Measurements from ENCODE around the gene PCDHGB3.
"Not testable (repeated sequence)": the region's sequence is repeated elsewhere in the genome, so short reads cannot be mapped to it uniquely, and the experiment has no call there.

PCDHGB3 gene

DNA sequence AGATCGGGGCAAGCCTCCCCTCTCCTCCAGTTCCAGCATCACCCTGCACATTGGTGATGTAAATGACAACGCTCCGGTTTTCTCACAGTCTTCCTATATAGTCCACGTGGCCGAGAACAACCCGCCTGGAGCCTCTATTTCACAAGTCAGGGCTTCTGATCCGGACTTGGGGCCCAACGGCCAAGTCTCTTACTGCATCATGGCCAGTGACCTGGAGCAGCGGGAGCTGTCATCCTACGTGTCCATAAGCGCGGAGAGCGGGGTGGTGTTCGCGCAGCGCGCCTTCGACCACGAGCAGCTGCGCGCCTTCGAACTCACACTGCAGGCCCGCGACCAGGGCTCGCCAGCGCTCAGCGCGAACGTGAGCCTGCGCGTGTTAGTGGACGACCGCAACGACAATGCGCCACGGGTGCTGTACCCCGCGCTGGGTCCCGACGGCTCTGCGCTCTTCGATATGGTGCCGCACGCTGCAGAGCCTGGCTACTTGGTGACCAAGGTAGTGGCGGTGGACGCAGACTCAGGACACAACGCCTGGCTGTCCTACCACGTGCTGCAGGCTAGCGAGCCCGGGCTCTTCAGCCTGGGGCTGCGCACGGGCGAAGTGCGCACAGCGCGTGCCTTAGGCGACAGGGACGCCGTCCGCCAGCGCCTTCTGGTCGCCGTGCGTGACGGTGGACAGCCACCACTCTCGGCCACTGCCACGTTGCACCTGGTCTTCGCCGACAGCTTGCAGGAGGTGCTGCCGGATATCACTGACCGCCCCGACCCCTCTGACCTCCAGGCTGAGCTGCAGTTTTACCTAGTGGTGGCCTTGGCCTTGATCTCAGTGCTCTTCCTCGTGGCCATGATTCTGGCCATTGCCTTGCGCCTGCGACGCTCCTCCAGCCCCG lies 19.4 kb downstream of the PCDHGB3 start:
- H3K4me1 ChIP-seq (ENCODE audit: control insufficient read depth in 5 of 5, insufficient read depth in 5 of 5, low read length in 5 of 5), result no peaks in the 10 kb centered on the region
- no peak overlapping the region for H3K9ac ChIP-seq (ENCODE audit: low read length in 5 of 5)
- H3K4me3 ChIP-seq (ENCODE audit: low read depth in 1 of 5, low read length in 5 of 5), result peak overlapping the region; percentile 41 to 52 (median 50)
- no peaks in the 10 kb centered on the region for H3K36me3 ChIP-seq (ENCODE audit: control insufficient read depth in 5 of 5, insufficient read depth in 5 of 5, low read length in 5 of 5)
- H3K27ac ChIP-seq (ENCODE audit: low read depth, low read length), result no peak overlapping the region
- peaks cover 0 to 13% (median 0%) of the 10 kb centered on the region in 5 donors for H3K27me3 ChIP-seq (ENCODE audit: control insufficient read depth in 5 of 5, insufficient read depth in 4 of 5, low read length in 5 of 5)
- peaks cover 32 to 88% (median 71%) of the 10 kb centered on the region in 5 donors for H3K9me3 ChIP-seq (ENCODE audit: control insufficient read depth in 5 of 5, low read length in 5 of 5)

DNA sequence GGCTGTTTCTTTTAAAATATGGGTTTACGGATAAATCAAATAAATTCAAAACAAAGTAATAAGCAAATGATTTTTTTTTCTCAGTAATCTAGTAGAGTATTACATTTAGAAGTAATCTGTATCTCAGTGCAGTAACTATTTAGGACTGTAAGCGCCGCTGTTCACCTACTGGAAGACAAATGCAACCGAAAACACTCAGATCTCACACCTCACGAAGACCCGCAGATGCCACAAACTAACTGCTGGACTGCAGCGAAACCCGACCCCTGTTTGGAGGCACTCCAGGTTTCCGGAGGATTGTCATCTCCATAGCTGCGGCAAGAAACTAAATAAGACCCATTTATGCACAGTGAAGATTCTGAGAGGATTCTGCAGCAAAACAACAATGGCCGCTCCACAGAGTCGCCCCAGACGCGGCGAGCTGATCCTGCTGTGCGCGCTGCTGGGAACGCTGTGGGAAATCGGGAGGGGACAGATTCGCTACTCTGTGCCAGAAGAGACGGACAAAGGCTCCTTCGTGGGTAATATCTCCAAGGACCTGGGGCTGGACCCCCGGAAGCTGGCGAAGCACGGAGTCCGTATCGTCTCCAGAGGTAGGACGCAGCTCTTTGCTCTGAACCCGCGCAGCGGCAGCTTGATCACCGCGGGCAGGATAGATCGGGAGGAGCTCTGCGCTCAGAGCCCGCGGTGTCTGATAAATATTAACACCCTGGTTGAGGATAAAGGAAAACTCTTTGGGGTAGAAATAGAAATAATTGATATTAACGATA lies 22.6 kb downstream of the PCDHGB3 start, which contains the start of gene PCDHGA8:
PCDHGA8 (plus strand) TSS at position 205 of the 770 bp plus-strand sequence; CDS start at position 386, 181 bp downstream.
- Histone ChIP-seq H3K27me3 (ENCODE audit: control insufficient read depth in 5 of 5, insufficient read depth in 4 of 5, low read length in 5 of 5) (peaks cover 0 to 10% (median 4%) of the 10 kb centered on the region in 5 donors), H3K4me3 (ENCODE audit: low read depth in 1 of 5, low read length in 5 of 5) (peak within 1 kb of the TSS in 4 of 5 donors; percentile 17 to 52 (median 22)), H3K4me1 (ENCODE audit: control insufficient read depth in 5 of 5, insufficient read depth in 5 of 5, low read length in 5 of 5) (no peaks in the 10 kb centered on the region), H3K9me3 (ENCODE audit: control insufficient read depth in 5 of 5, low read length in 5 of 5) (peaks cover 32 to 75% (median 57%) of the 10 kb centered on the region in 5 donors), H3K9ac (ENCODE audit: low read length in 5 of 5) (no peak within 1 kb of the TSS), H3K27ac (ENCODE audit: low read depth, low read length) (no peak within 1 kb of the TSS), H3K36me3 (ENCODE audit: control insufficient read depth in 5 of 5, insufficient read depth in 5 of 5, low read length in 5 of 5) (no peaks in the 10 kb centered on the region)

DNA sequence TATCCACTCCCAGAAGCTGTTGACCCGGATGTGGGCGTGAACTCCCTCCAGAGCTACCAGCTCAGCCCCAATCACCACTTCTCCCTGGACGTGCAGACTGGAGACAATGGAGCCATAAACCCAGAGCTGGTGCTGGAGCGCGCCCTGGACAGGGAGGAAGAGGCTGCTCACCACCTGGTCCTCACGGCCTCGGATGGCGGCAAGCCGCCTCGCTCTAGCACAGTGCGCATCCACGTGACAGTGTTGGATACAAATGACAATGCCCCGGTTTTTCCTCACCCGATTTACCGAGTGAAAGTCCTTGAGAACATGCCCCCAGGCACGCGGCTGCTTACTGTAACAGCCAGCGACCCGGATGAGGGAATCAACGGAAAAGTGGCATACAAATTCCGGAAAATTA lies 23.2 kb downstream of the PCDHGB3 start:
- H3K27ac ChIP-seq (ENCODE audit: low read depth, low read length), result no peak overlapping the region
- no peak overlapping the region for H3K9ac ChIP-seq (ENCODE audit: low read length in 5 of 5)
- no peaks in the 10 kb centered on the region for H3K4me1 ChIP-seq (ENCODE audit: control insufficient read depth in 5 of 5, insufficient read depth in 5 of 5, low read length in 5 of 5)
- no peaks in the 10 kb centered on the region for H3K36me3 ChIP-seq (ENCODE audit: control insufficient read depth in 5 of 5, insufficient read depth in 5 of 5, low read length in 5 of 5)
- peaks cover 0 to 10% (median 4%) of the 10 kb centered on the region in 5 donors for H3K27me3 ChIP-seq (ENCODE audit: control insufficient read depth in 5 of 5, insufficient read depth in 4 of 5, low read length in 5 of 5)
- H3K9me3 ChIP-seq (ENCODE audit: control insufficient read depth in 5 of 5, low read length in 5 of 5), result peaks cover 30 to 75% (median 55%) of the 10 kb centered on the region in 5 donors
- H3K4me3 ChIP-seq (ENCODE audit: low read depth in 1 of 5, low read length in 5 of 5), result peak overlapping the region in 4 of 5 donors; percentile 17 to 52 (median 20)

DNA sequence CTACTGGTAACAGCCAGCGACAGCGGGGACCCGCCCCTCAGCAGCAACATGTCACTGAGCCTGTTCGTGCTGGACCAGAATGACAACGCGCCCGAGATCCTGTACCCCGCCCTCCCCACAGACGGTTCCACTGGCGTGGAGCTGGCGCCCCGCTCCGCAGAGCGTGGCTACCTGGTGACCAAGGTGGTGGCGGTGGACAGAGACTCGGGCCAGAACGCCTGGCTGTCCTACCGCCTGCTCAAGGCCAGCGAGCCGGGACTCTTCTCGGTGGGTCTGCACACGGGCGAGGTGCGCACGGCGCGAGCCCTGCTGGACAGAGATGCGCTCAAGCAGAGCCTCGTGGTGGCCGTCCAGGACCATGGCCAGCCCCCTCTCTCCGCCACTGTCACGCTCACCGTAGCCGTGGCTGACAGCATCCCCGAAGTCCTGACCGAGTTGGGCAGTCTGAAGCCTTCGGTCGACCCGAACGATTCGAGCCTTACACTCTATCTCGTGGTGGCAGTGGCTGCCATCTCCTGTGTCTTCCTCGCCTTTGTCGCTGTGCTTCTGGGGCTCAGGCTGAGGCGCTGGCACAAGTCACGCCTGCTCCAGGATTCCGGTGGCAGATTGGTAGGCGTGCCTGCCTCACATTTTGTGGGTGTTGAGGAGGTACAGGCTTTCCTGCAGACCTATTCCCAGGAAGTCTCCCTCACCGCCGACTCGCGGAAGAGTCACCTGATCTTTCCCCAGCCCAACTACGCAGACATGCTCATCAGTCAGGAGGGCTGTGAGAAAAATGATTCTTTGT lies 24.6 kb downstream of the PCDHGB3 start:
- H3K4me1 ChIP-seq (ENCODE audit: control insufficient read depth in 5 of 5, insufficient read depth in 5 of 5, low read length in 5 of 5); H3K36me3 ChIP-seq (ENCODE audit: control insufficient read depth in 5 of 5, insufficient read depth in 5 of 5, low read length in 5 of 5); H3K9ac ChIP-seq (ENCODE audit: low read length in 5 of 5); H3K27ac ChIP-seq (ENCODE audit: low read depth, low read length): not testable (repeated sequence)
- H3K4me3 ChIP-seq (ENCODE audit: low read depth in 1 of 5, low read length in 5 of 5), result peak overlapping the region in 3 of 5 donors; percentile 11 to 35 (median 28)
- H3K27me3 ChIP-seq (ENCODE audit: control insufficient read depth in 5 of 5, insufficient read depth in 4 of 5, low read length in 5 of 5), result peaks cover 0 to 14% (median 6%) of the 10 kb centered on the region in 5 donors
- H3K9me3 ChIP-seq (ENCODE audit: control insufficient read depth in 5 of 5, low read length in 5 of 5), result peaks cover 33 to 75% (median 54%) of the 10 kb centered on the region in 5 donors

DNA sequence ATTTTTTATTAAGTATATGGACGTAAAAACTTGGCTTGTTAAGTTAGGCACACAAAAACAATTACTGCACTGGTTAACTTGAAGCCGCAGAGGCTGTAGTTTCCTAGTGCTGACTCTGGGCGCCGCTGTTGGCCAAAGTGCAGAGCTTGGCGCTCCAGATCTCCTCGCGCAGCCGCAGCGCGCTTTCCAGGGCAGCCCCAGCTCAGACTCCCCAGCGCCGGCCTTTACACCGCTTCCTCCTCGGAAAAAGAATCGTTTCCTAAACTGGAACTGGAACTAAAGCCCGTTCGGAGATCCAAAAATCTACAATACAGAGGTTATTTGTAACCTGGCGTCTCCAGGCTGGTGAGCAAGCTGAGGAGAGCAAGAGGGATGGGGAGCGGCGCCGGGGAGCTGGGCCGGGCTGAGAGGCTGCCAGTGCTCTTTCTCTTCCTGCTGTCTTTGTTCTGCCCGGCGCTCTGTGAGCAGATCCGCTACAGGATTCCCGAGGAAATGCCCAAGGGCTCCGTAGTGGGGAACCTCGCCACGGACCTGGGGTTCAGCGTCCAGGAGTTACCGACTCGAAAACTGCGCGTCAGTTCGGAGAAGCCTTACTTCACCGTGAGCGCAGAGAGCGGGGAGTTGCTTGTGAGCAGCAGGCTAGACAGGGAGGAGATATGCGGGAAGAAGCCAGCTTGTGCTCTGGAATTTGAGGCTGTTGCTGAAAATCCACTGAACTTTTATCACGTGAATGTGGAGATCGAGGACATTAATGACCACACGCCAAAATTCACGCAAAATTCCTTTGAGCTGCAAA lies 27.9 kb downstream of the PCDHGB3 start, which contains the start of gene PCDHGB5:
PCDHGB5 (plus strand) TSS at position 192 of the 796 bp plus-strand sequence; CDS start at position 373, 181 bp downstream.
- H3K36me3 ChIP-seq (ENCODE audit: control insufficient read depth in 5 of 5, insufficient read depth in 5 of 5, low read length in 5 of 5); H3K27ac ChIP-seq (ENCODE audit: low read depth, low read length); H3K9ac ChIP-seq (ENCODE audit: low read length in 5 of 5): not testable (repeated sequence)
- Histone ChIP-seq H3K4me3 (ENCODE audit: low read depth in 1 of 5, low read length in 5 of 5) (peak within 1 kb of the TSS; percentile 40 to 60 (median 55)), H3K27me3 (ENCODE audit: control insufficient read depth in 5 of 5, insufficient read depth in 4 of 5, low read length in 5 of 5) (peaks cover 0 to 14% (median 6%) of the 10 kb centered on the region in 5 donors), H3K4me1 (ENCODE audit: control insufficient read depth in 5 of 5, insufficient read depth in 5 of 5, low read length in 5 of 5) (peaks cover 0 to 10% (median 2%) of the 10 kb centered on the region in 5 donors), H3K9me3 (ENCODE audit: control insufficient read depth in 5 of 5, low read length in 5 of 5) (peaks cover 26 to 70% (median 53%) of the 10 kb centered on the region in 5 donors)

DNA sequence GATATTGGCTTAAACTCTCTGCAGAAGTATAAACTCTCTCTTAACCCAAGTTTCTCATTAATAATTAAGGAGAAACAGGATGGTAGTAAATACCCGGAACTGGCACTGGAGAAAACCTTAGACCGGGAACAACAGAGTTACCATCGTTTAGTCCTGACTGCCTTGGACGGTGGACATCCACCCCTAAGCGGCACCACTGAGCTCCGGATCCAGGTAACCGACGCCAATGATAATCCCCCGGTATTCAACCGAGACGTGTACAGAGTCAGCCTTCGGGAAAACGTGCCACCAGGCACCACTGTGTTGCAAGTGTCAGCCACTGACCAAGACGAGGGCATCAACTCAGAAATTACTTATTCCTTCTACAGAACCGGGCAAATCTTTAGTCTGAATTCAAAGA lies 28.6 kb downstream of the PCDHGB3 start:
- Histone ChIP-seq H3K4me3 (ENCODE audit: low read depth in 1 of 5, low read length in 5 of 5) (peak overlapping the region; percentile 39 to 60 (median 45)), H3K9ac (ENCODE audit: low read length in 5 of 5) (no peak overlapping the region), H3K9me3 (ENCODE audit: control insufficient read depth in 5 of 5, low read length in 5 of 5) (peaks cover 27 to 70% (median 53%) of the 10 kb centered on the region in 5 donors), H3K36me3 (ENCODE audit: control insufficient read depth in 5 of 5, insufficient read depth in 5 of 5, low read length in 5 of 5) (no peaks in the 10 kb centered on the region), H3K27ac (ENCODE audit: low read depth, low read length) (no peak overlapping the region), H3K27me3 (ENCODE audit: control insufficient read depth in 5 of 5, insufficient read depth in 4 of 5, low read length in 5 of 5) (peaks cover 0 to 10% (median 5%) of the 10 kb centered on the region in 5 donors), H3K4me1 (ENCODE audit: control insufficient read depth in 5 of 5, insufficient read depth in 5 of 5, low read length in 5 of 5) (peaks cover 0 to 10% (median 6%) of the 10 kb centered on the region in 5 donors)

DNA sequence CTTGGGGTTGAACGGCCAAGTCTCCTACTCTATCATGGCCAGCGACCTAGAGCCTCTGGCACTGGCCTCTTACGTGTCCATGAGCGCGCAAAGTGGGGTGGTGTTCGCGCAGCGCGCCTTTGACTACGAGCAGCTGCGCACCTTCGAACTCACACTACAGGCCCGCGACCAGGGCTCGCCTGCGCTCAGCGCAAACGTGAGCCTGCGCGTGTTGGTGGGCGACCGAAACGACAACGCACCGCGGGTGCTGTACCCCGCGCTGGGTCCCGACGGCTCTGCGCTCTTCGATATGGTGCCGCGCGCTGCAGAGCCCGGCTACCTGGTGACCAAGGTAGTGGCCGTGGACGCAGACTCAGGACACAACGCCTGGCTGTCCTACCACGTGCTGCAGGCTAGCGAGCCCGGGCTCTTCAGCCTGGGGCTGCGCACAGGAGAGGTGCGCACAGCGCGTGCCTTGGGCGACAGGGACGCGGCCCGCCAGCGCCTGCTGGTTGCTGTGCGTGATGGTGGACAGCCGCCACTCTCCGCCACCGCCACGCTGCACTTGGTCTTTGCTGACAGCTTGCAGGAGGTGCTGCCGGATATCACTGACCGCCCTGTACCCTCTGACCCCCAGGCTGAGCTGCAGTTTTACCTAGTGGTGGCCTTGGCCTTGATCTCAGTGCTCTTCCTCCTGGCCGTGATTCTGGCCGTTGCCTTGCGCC lies 29.7 kb downstream of the PCDHGB3 start:
- Histone ChIP-seq H3K4me3 (ENCODE audit: low read depth in 1 of 5, low read length in 5 of 5) (peak overlapping the region in 4 of 5 donors; percentile 32 to 60 (median 42)), H3K27me3 (ENCODE audit: control insufficient read depth in 5 of 5, insufficient read depth in 4 of 5, low read length in 5 of 5) (peaks cover 0 to 7% (median 6%) of the 10 kb centered on the region in 5 donors), H3K9me3 (ENCODE audit: control insufficient read depth in 5 of 5, low read length in 5 of 5) (peaks cover 29 to 70% (median 54%) of the 10 kb centered on the region in 5 donors), H3K36me3 (ENCODE audit: control insufficient read depth in 5 of 5, insufficient read depth in 5 of 5, low read length in 5 of 5) (no peaks in the 10 kb centered on the region), H3K4me1 (ENCODE audit: control insufficient read depth in 5 of 5, insufficient read depth in 5 of 5, low read length in 5 of 5) (peaks cover 0 to 10% (median 6%) of the 10 kb centered on the region in 5 donors), H3K9ac (ENCODE audit: low read length in 5 of 5) (no peak overlapping the region), H3K27ac (ENCODE audit: low read depth, low read length) (no peak overlapping the region)

DNA sequence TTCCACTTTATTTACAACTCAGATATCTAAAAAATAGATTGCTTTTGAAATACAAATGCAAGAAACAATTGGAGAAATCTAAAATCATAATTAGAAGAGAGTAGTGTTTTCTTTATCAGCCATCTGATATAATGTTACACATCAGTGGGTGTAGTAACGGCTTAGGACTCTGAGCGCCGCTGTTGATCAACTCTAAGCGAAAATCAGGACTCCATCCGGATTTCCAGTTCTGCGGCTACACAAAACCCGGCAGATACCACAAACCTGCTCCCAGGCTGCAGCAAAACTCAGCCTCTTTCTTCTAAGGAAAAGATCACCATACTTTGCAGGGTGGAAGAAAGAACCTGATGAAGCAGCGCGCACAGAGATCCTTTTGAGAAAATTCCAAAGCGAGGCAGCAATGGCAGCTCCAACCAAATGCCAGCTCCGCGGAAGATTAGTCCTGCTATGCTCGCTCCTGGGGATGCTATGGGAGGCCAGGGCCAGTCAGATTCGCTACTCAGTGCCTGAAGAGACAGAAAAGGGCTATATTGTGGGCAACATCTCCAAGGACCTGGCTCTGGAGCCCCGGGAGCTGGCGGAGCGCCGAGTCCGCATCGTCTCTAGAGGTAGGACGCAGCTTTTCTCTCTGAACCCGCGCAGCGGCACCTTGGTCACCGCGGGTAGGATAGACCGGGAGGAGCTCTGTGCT lies 32.7 kb downstream of the PCDHGB3 start, which contains the start of gene PCDHGA9:
PCDHGA9 (plus strand) TSS at position 226 of the 691 bp plus-strand sequence; CDS start at position 401, 175 bp downstream.
- Histone ChIP-seq H3K4me1 (ENCODE audit: control insufficient read depth in 5 of 5, insufficient read depth in 5 of 5, low read length in 5 of 5) (peaks cover 0 to 10% (median 6%) of the 10 kb centered on the region in 5 donors), H3K9ac (ENCODE audit: low read length in 5 of 5) (no peak within 1 kb of the TSS), H3K36me3 (ENCODE audit: control insufficient read depth in 5 of 5, insufficient read depth in 5 of 5, low read length in 5 of 5) (no peaks in the 10 kb centered on the region), H3K4me3 (ENCODE audit: low read depth in 1 of 5, low read length in 5 of 5) (peak within 1 kb of the TSS; percentile 54 to 68 (median 62)), H3K27me3 (ENCODE audit: control insufficient read depth in 5 of 5, insufficient read depth in 4 of 5, low read length in 5 of 5) (peaks cover 0 to 7% (median 3%) of the 10 kb centered on the region in 5 donors), H3K27ac (ENCODE audit: low read depth, low read length) (no peak within 1 kb of the TSS), H3K9me3 (ENCODE audit: control insufficient read depth in 5 of 5, low read length in 5 of 5) (peaks cover 36 to 68% (median 63%) of the 10 kb centered on the region in 5 donors)
